B cell (primary cell): ENCODE results near the gene KRT14. TPM values are rescaled to one million over a fixed set of nuclear protein-coding genes. Genes with fewer than 3 reads are reported as not detected.

Experiments
- ATAC-seq: fragments of 200-7000 bp; cut with Tn5 transposase; one replicate; pipeline ENCODE4 v1.10.0; 2021; ENCODE audit warnings: low read depth, mild to moderate bottlenecking, moderate number of reproducible peaks, moderate library complexity
- CTCF ChIA-PET: fragments of 350-600 bp; sonication (Branson Sonifier 250); formaldehyde crosslinking; loops from one replicate; lab custom pipeline; 2021; ENCODE audit warnings: antibody characterized with exemption, inconsistent platforms; lab: Charles Lee
- POLR2A ChIA-PET: fragments of 350-600 bp; sonication (Branson Sonifier 250); formaldehyde crosslinking; loops from one replicate; lab custom pipeline; 2021; ENCODE audit warnings: antibody characterized with exemption; lab: Charles Lee
- DNase-seq: peaks from one replicate; pipeline ENCODE4 v3.0.0; 2013
- H2AFZ ChIP-seq: 2 replicates; pipeline ENCODE4 v1.6.1; 2012; ENCODE audit warnings: mild to moderate bottlenecking, low read depth, low read length; ENCODE audit not compliant: insufficient read depth, poor library complexity, severe bottlenecking
- H3K27ac ChIP-seq, 2 donors: 1 replicate in 1 of 2; 2 replicates in 1 of 2; pipeline ENCODE4 v1.5.1; 2012 to 2013; ENCODE audit warnings: low read length in 2 of 2, mild to moderate bottlenecking in 2 of 2, moderate library complexity in 1 of 2
- H3K27me3 ChIP-seq, 4 experiments: fragments of 200-600 bp in 1 of 4; sonication (generic) in 1 of 4; replicated peaks in 1 of 4; 1 replicate in 2 of 4; 2 replicates in 2 of 4; pipeline versions ENCODE4 v1.6.1 to v1.7.0; 2013 to 2016; ENCODE audit warnings: low read length in 3 of 4, mild to moderate bottlenecking in 2 of 4, mixed read lengths in 1 of 4, moderate library complexity in 1 of 4; ENCODE audit not compliant: insufficient read depth in 4 of 4, control insufficient read depth in 3 of 4; ENCODE audit errors: control extremely low read depth in 1 of 4
- H3K36me3 ChIP-seq, 2 experiments: replicated peaks in 1 of 2; 1 replicate in 1 of 2; 2 replicates in 1 of 2; pipeline versions ENCODE4 v1.6.1 to v1.7.1; 2013; ENCODE audit warnings: low read length in 1 of 2; ENCODE audit not compliant: insufficient read depth in 2 of 2, control insufficient read depth in 1 of 2; ENCODE audit errors: control extremely low read depth in 1 of 2, extremely low read depth in 1 of 2
- H3K4me1 ChIP-seq, 2 donors: fragments of 200-600 bp in 1 of 2; sonication (generic) in 1 of 2; 1 replicate in 1 of 2; 2 replicates in 1 of 2; pipeline versions ENCODE4 v1.5.1 to v1.6.1; 2013 to 2017; ENCODE audit warnings: low read length in 2 of 2; ENCODE audit not compliant: control insufficient read depth in 2 of 2, insufficient read depth in 2 of 2
- H3K4me2 ChIP-seq: replicated peaks from 2 replicates; pipeline ENCODE3; 2012; ENCODE audit warnings: mild to moderate bottlenecking, low read depth, low read length; ENCODE audit not compliant: poor library complexity, severe bottlenecking
- H3K4me3 ChIP-seq, 5 experiments: fragments of 200-600 bp in 1 of 5; sonication (generic) in 1 of 5; 1 replicate in 3 of 5; 2 replicates in 2 of 5; pipeline versions ENCODE4 v1.5.1 to v1.7.0; 2011 to 2016; ENCODE audit warnings: low read length in 4 of 5, mild to moderate bottlenecking in 4 of 5, low read depth in 2 of 5, control low read depth in 1 of 5, moderate library complexity in 1 of 5; ENCODE audit not compliant: insufficient read depth in 1 of 5; ENCODE audit errors: control extremely low read depth in 1 of 5, extremely low read depth in 1 of 5
- H3K79me2 ChIP-seq: fragments of 200-600 bp; sonication (generic); one replicate; pipeline ENCODE4 v1.6.0; 2016; ENCODE audit warnings: low read length; ENCODE audit not compliant: control insufficient read depth, insufficient read depth
- H3K9ac ChIP-seq: fragments of 200-600 bp; sonication (generic); 2 replicates; pipeline ENCODE4 v1.6.1; 2017; ENCODE audit warnings: mild to moderate bottlenecking, low read length, moderate library complexity
- H3K9me3 ChIP-seq, 3 donors: one replicate each; pipeline versions ENCODE4 v1.6.1 to v1.7.1; 2013; ENCODE audit warnings: low read length in 2 of 3; ENCODE audit not compliant: control insufficient read depth in 2 of 3, insufficient read depth in 1 of 3; ENCODE audit errors: control extremely low read depth in 1 of 3
- H4K20me1 ChIP-seq: 2 replicates; pipeline ENCODE4 v1.6.0; 2012; ENCODE audit warnings: mild to moderate bottlenecking, low read length; ENCODE audit not compliant: insufficient read depth, control insufficient read depth, poor library complexity, severe bottlenecking
- H3K27ac Mint-ChIP-seq: one replicate; pipeline ENCODE4 v1.8.0; 2021; ENCODE audit warnings: mixed read lengths
- H3K27me3 Mint-ChIP-seq: one replicate; pipeline ENCODE4 v1.8.0; 2021; ENCODE audit warnings: mixed read lengths
- H3K4me1 Mint-ChIP-seq: one replicate; pipeline ENCODE4 v1.8.0; 2021; ENCODE audit warnings: mixed read lengths
- H3K4me3 Mint-ChIP-seq: one replicate; pipeline ENCODE4 v1.8.0; 2021; ENCODE audit warnings: mixed read lengths
- H3K9me3 Mint-ChIP-seq: one replicate; pipeline ENCODE4 v1.8.0; 2022; ENCODE audit warnings: mixed read lengths; ENCODE audit not compliant: insufficient read depth
- EZH2 ChIP-seq: IDR thresholded peaks from 2 replicates; pipeline ENCODE4 v1.6.1; 2012; ENCODE audit warnings: borderline replicate concordance, low read depth, mild to moderate bottlenecking, moderate library complexity, low read length; ENCODE audit not compliant: insufficient read depth, poor library complexity, severe bottlenecking
- WGBS: methylation state at CpG from one replicate; pipeline ENCODE4 v1.1.5; 2013; ENCODE audit warnings: missing lambda C conversion rate; ENCODE audit not compliant: insufficient coverage; 5-methylcytosine and 5-hydroxymethylcytosine counted together
- intact Hi-C: fragments of 100-400 bp; cut with micrococcal nuclease; formaldehyde crosslinking; loops from one replicate; pipeline ENCODE4 v1.10.0; 2022
- polyA plus RNA-seq: library from polyadenylated mRNA; depleted of rRNA; stranded (reverse); fragments of >200 nt; gene quantifications from 2 replicates; pipeline ENCODE4 v1.2.3, GENCODE V29; 2012
- total RNA-seq, 2 donors: library from RNA; stranded (reverse); fragments of 120-200 nt in 1 of 2; gene quantifications; 1 replicate in 1 of 2; 2 replicates in 1 of 2; pipeline versions ENCODE4 v1.2.3 to v1.2.4, GENCODE V29; 2013 to 2022
- TF ChIP-seq, protein P1 (sequence below): fragments of 200-600 bp; IDR thresholded peaks from one replicate; pipeline ENCODE4 v1.8.0; 2022; ENCODE audit warnings: antibody characterized with exemption, mild to moderate bottlenecking

Gene KRT14
- total and polyA plus RNA-seq, 2 donors (not counting 1 experiment from before 2014, with no cell fraction given) = not detected

GRCh38 chr17:41563607-41564170 lies 23.0 kb downstream of the KRT14 start:
- TF ChIP-seq EZH2 = no peak
- TF ChIP-seq, protein P1, sequence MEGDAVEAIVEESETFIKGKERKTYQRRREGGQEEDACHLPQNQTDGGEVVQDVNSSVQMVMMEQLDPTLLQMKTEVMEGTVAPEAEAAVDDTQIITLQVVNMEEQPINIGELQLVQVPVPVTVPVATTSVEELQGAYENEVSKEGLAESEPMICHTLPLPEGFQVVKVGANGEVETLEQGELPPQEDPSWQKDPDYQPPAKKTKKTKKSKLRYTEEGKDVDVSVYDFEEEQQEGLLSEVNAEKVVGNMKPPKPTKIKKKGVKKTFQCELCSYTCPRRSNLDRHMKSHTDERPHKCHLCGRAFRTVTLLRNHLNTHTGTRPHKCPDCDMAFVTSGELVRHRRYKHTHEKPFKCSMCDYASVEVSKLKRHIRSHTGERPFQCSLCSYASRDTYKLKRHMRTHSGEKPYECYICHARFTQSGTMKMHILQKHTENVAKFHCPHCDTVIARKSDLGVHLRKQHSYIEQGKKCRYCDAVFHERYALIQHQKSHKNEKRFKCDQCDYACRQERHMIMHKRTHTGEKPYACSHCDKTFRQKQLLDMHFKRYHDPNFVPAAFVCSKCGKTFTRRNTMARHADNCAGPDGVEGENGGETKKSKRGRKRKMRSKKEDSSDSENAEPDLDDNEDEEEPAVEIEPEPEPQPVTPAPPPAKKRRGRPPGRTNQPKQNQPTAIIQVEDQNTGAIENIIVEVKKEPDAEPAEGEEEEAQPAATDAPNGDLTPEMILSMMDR = no peak
- intact Hi-C loops = no loop called here
- ChIA-PET CTCF (no interaction called here), POLR2A (no interaction called here)
- Mint-ChIP-seq H3K4me3 (no peak overlapping the region), H3K4me1 (peaks cover 7% of the 10 kb centered on the region), H3K9me3 (peaks cover 7% of the 10 kb centered on the region), H3K27me3 (peaks cover 41% of the 10 kb centered on the region), H3K27ac (no peak overlapping the region)
- Histone ChIP-seq H3K36me3 (no peaks in the 10 kb centered on the region), H3K79me2 (no peaks in the 10 kb centered on the region), H3K27ac (no peak overlapping the region), H4K20me1 (no peaks in the 10 kb centered on the region), H3K27me3 (peaks cover 0 to 13% (median 8%) of the 10 kb centered on the region in 4 experiments), H3K9ac (no peak overlapping the region), H3K9me3 (peaks cover 0 to 18% (median 10%) of the 10 kb centered on the region in 3 donors), H3K4me1 (no peaks in the 10 kb centered on the region), H3K4me3 (no peak overlapping the region), H2AFZ (no peak overlapping the region), H3K4me2 (no peak overlapping the region)
- WGBS = 58% methylated on average over 3 of the region's 3 CpGs
- ATAC-seq = no peak
- no peak for DNase-seq

DNA sequence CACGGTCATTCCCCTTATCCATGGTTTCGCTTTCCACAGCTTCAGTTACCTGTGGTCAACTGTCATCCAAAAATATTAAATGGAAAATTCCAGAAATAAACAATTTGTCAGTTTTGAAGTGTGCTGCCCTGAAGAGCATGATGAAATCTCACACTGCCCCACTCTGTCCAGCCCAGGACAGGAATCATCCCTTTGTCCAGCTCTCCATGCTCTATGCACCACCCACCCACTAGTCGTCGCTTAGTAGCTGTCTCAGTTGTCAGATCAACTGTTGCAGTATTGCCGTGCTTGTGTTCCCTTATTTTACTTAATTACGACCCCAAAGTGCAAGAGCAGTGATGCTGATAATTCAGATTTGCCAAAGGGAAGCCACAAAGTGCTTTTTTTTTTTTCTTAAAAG lies 25.1 kb downstream of the KRT14 start:
- Histone ChIP-seq H2AFZ (no peak overlapping the region), H3K27ac (no peak overlapping the region), H3K4me3 (no peak overlapping the region), H3K9me3 (no peaks in the 10 kb centered on the region), H3K27me3 (peaks cover 0 to 25% (median 10%) of the 10 kb centered on the region in 4 experiments), H3K9ac (no peak overlapping the region), H4K20me1 (no peaks in the 10 kb centered on the region), H3K4me1 (no peaks in the 10 kb centered on the region), H3K79me2 (no peaks in the 10 kb centered on the region), H3K36me3 (no peaks in the 10 kb centered on the region), H3K4me2 (no peak overlapping the region)
- no peak overlapping the region for H3K4me3 Mint-ChIP-seq
- WGBS = 80% methylated on average over 2 of the region's 6 CpGs
- H3K27me3 Mint-ChIP-seq = peaks cover 56% of the 10 kb centered on the region
- H3K27ac Mint-ChIP-seq = no peak overlapping the region
- DNase-seq (no peak), ATAC-seq (no peak)
- H3K9me3 Mint-ChIP-seq = no peaks in the 10 kb centered on the region
- TF ChIP-seq EZH2 = no peak
- TF ChIP-seq, protein P1 = no peak
- no peaks in the 10 kb centered on the region for H3K4me1 Mint-ChIP-seq
- intact Hi-C loops = no loop called here
- POLR2A ChIA-PET = no interaction called here
- CTCF ChIA-PET = interaction anchor here (0.6 kb wide), 1 partner anchor 101 kb away, joined by 3 read pairs; no protein-coding TSS in a partner anchor
